Spinal cord (tissue), 10 donors: ENCODE measurements around the gene FBXO44. TPM values are rescaled to one million over a fixed set of nuclear protein-coding genes. Genes with fewer than 3 reads are reported as not detected.
A peak's percentile ranks its signal among the peaks of the same experiment; 100 is the strongest.

Experiments used
- DNase-seq, 6 donors: peaks; one replicate each; pipeline versions ENCODE4 v3.0.0 to v3.0.0-alpha.2; 2013 to 2015; ENCODE audit warnings: low spot score in 6 of 6, low read depth in 4 of 6
- H3K27ac ChIP-seq: one replicate; pipeline ENCODE4 v1.5.1; 2013; ENCODE audit warnings: low read depth, low read length, control low read depth
- H3K27me3 ChIP-seq: one replicate; pipeline ENCODE4 v1.6.1; 2013; ENCODE audit warnings: low read length; ENCODE audit not compliant: control insufficient read depth, insufficient read depth
- H3K36me3 ChIP-seq: one replicate; pipeline ENCODE4 v1.6.1; 2013; ENCODE audit warnings: low read length; ENCODE audit not compliant: control insufficient read depth, insufficient read depth
- H3K4me1 ChIP-seq: one replicate; pipeline ENCODE4 v1.6.1; 2013; ENCODE audit warnings: low read length; ENCODE audit not compliant: control insufficient read depth, insufficient read depth
- H3K4me3 ChIP-seq: one replicate; pipeline ENCODE4 v1.5.1; 2013; ENCODE audit warnings: low read depth, low read length, control low read depth
- H3K9me3 ChIP-seq: one replicate; pipeline ENCODE4 v1.6.1; 2013; ENCODE audit warnings: low read length; ENCODE audit not compliant: control insufficient read depth, insufficient read depth
- WGBS: methylation state at CpG from one replicate; pipeline ENCODE4 v1.1.5; 2013; ENCODE audit warnings: missing lambda C conversion rate; ENCODE audit not compliant: insufficient coverage; 5-methylcytosine and 5-hydroxymethylcytosine counted together
- polyA plus RNA-seq, 2 donors: library from polyadenylated mRNA; unstranded; fragments of 120-200 nt; gene quantifications; one replicate each; pipeline ENCODE4 v1.2.1, GENCODE V29; 2013; ENCODE audit not compliant: insufficient read length in 2 of 2
- total RNA-seq, 2 donors: library from RNA; depleted of rRNA in 1 of 2; stranded (reverse); fragments of 120-200 nt in 1 of 2; fragments of >200 nt in 1 of 2; gene quantifications; one replicate each; pipeline versions ENCODE4 v1.2.3 to v1.2.4, GENCODE V29; 2013 to 2014
- donor health status: healthy.

The FBXO44 gene
- total and polyA plus RNA-seq, 4 donors = 33.3 to 136 (median 79.6) TPM

GRCh38 chr1:11617314-11617713 lies 37.4 kb upstream of the FBXO44 start:
- Histone ChIP-seq H3K27ac (no peak overlapping the region), H3K4me1 (peaks cover 11% of the 10 kb centered on the region), H3K4me3 (no peak overlapping the region), H3K36me3 (no peaks in the 10 kb centered on the region), H3K9me3 (no peaks in the 10 kb centered on the region), H3K27me3 (peaks cover 2% of the 10 kb centered on the region)
- 34% methylated on average over 7 of the region's 7 CpGs for whole genome bisulfite sequencing
- DNase-seq = peak in 1 of 6 donors; percentile 30

DNA sequence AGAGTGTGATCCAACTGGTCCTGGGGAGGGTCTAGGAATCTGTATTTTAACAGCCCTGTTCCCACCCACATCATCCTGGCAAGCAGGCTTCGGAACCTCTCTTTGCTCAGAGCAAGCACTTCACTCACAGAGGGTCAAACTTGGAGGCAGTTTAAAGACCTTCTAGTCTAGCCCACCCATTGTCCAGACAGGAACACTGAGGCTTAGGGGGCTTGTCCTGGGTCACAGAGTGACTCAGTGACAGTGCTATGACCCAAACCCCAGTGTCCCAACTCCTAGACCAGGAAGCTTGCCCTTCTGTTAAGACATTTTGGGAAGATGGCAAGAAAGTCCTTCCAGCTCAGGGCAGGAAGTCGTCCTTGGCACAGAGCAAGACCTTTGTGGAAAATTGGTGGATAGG lies 36.9 kb upstream of the FBXO44 start:
- DNase-seq = no peak
- WGBS = 83% methylated on average over 2 of the region's 2 CpGs
- H3K27ac ChIP-seq = no peak overlapping the region
- peaks cover 11% of the 10 kb centered on the region for H3K4me1 ChIP-seq
- H3K9me3 ChIP-seq = no peaks in the 10 kb centered on the region
- H3K36me3 ChIP-seq = no peaks in the 10 kb centered on the region
- H3K4me3 ChIP-seq = no peak overlapping the region
- peaks cover 2% of the 10 kb centered on the region for H3K27me3 ChIP-seq

GRCh38 chr1:11620405-11620804 lies 34.3 kb upstream of the FBXO44 start:
- Histone ChIP-seq H3K27me3 (peaks cover 2% of the 10 kb centered on the region), H3K4me1 (peaks cover 11% of the 10 kb centered on the region), H3K36me3 (no peaks in the 10 kb centered on the region), H3K4me3 (no peak overlapping the region), H3K9me3 (no peaks in the 10 kb centered on the region), H3K27ac (no peak overlapping the region)
- no peak for DNase-seq
- WGBS = 28% methylated on average over 12 of the region's 12 CpGs

- Histone ChIP-seq H3K36me3 (no peaks in the 10 kb centered on the region), H3K9me3 (no peaks in the 10 kb centered on the region), H3K4me1 (peaks cover 15% of the 10 kb centered on the region), H3K27me3 (peaks cover 2% of the 10 kb centered on the region), H3K4me3 (no peak overlapping the region), H3K27ac (no peak overlapping the region)
- DNase-seq = no peak
- 94% methylated on average over 3 of the region's 5 CpGs for WGBS
Measured at GRCh38 chr1:11620924-11621323, 33.8 kb upstream of the FBXO44 start.

- H3K4me1 ChIP-seq = peaks cover 9% of the 10 kb centered on the region
- 60% methylated on average over 1 of the region's 3 CpGs for WGBS
- no peaks in the 10 kb centered on the region for H3K27me3 ChIP-seq
Measured at GRCh38 chr1:11622398-11622797, 32.3 kb upstream of the FBXO44 start.

DNA sequence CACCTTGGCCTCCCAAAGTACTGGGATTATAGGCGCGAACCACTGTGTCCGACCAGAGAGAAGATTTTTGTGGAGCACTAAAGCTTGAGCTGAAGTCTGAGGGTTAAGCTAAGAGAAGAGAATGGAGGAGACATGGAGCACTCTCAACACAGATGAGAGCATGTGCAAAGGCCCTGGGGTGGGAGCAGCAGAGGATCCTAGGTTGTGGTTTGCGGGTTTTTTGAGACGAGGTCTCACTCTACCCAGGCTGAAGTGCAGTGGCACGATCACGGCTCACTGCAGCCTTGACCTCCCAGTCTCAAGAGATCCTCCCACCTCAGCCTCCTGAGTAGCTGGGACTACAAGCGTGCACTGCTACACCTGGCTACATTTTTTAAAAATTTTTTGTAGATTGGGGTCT lies 31.0 kb upstream of the FBXO44 start:
- no peaks in the 10 kb centered on the region for H3K9me3 ChIP-seq
- H3K27ac ChIP-seq = no peak overlapping the region
- WGBS = 100% methylated on average over 3 of the region's 8 CpGs
- no peak for DNase-seq
- no peaks in the 10 kb centered on the region for H3K27me3 ChIP-seq
- H3K36me3 ChIP-seq = no peaks in the 10 kb centered on the region
- H3K4me1 ChIP-seq = peaks cover 9% of the 10 kb centered on the region
- H3K4me3 ChIP-seq = no peak overlapping the region

More at GRCh38 chr1:11622398-11622797, 32.3 kb upstream of the FBXO44 start:
- H3K9me3 ChIP-seq = no peaks in the 10 kb centered on the region
- no peaks in the 10 kb centered on the region for H3K36me3 ChIP-seq
- no peak overlapping the region for H3K27ac ChIP-seq
- no peak overlapping the region for H3K4me3 ChIP-seq
- peak in 1 of 6 donors; percentile 57 for DNase-seq

- peak in 2 of 6 donors; percentile 31 to 96 for DNase-seq
- Histone ChIP-seq H3K36me3 (no peaks in the 10 kb centered on the region), H3K9me3 (no peaks in the 10 kb centered on the region), H3K27ac (no peak overlapping the region), H3K4me1 (peaks cover 14% of the 10 kb centered on the region), H3K27me3 (no peaks in the 10 kb centered on the region), H3K4me3 (no peak overlapping the region)
- no CpG with 5 or more reads among the region's 3 CpGs for WGBS
Measured at GRCh38 chr1:11626551-11626950, 28.1 kb upstream of the FBXO44 start.

- Histone ChIP-seq H3K9me3 (no peaks in the 10 kb centered on the region), H3K27me3 (no peaks in the 10 kb centered on the region), H3K27ac (no peak overlapping the region), H3K4me3 (no peak overlapping the region), H3K36me3 (no peaks in the 10 kb centered on the region), H3K4me1 (peaks cover 14% of the 10 kb centered on the region)
- 94% methylated on average over 2 of the region's 7 CpGs for WGBS
- no peak for DNase-seq
Measured at GRCh38 chr1:11628767-11629166, 25.9 kb upstream of the FBXO44 start.

GRCh38 chr1:11629184-11630016 lies 25.3 kb upstream of the FBXO44 start:
- peak in 1 of 6 donors; percentile 81 for DNase-seq
- Histone ChIP-seq H3K27me3 (no peaks in the 10 kb centered on the region), H3K36me3 (no peaks in the 10 kb centered on the region), H3K27ac (no peak overlapping the region), H3K9me3 (no peaks in the 10 kb centered on the region), H3K4me1 (peaks cover 14% of the 10 kb centered on the region), H3K4me3 (no peak overlapping the region)
- 33% methylated on average over 2 of the region's 15 CpGs for WGBS
